ENCODE measurements around the gene HMGCL.
"Not testable (repeated sequence)": the region's sequence is repeated elsewhere in the genome, so short reads cannot be mapped to it uniquely, and the experiment has no call there.

The HMGCL gene

DNA sequence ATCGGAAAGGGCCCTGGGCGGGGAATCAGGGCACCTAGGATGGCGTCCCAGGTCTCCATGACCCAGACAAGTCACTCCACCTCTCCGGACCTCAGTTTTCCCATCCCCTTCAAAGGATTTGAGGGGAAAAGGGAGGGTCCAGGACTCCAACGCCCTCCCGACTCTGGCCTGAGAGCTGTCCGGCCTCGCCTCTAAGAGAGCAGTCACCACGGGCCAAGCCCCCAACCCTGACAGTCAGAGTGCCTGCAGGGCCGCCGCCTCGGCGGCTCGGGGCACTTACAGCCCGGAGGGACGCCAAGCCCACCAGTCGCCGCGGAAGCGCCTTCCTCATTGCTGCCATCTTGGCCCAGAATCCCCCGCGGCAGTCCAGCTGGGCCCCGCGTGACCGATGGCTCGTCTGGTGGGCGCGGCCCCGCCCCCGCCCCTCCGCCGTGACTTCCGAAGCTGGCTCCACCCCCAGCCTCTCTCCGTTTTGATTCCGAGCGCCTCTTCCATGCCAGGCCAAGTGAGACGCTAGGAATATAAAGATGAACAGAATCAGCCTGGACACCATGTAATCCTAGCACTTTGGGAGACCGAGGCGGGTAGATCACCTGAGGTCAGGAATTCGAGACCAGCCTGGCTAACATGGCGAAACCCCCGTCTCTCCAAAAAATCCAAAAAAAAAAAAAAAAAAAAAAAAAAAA lies at the start of gene HMGCL:
Gene HMGCL, minus strand, starts transcription at position 354 of the 686 bp plus-strand sequence. Its CDS starts 14 bp downstream, at position 340.
- TF ChIP-seq ZNF274 (IDR thresholded peaks at IDR 0.05; ENCODE audit: low read depth, low read length): no peak
- H3K4me3 ChIP-seq (ENCODE audit: low read length): peak within 1 kb of the TSS; percentile 82

GRCh38 chr1:23872421-23872820 lies 47.2 kb upstream of the HMGCL start:
- no peak overlapping the region for H3K4me3 ChIP-seq (ENCODE audit: low read length)
- TF ChIP-seq ZNF274 (IDR thresholded peaks at IDR 0.05; ENCODE audit: low read depth, low read length): no peak

DNA sequence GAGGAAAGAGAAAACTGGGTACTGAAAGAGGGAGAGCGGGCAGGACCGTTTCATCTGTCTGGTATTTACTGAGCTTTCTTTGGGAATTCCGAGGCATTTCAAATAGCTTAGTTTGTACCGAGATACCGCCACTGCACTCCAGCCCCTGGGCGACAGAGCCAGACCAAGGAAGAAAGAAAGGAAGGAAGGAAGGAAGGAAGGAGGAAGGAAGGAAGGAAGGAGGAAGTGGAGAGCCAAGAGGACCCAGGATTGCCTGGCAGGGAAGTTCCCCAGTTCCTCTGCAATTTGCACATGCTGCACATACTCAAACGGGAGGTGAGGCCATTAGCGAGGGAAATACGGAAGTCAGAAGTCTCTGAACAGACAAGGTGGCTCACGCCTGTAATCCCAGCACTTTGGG lies 43.8 kb upstream of the HMGCL start:
- TF ChIP-seq ZNF274 (IDR thresholded peaks at IDR 0.05; ENCODE audit: low read depth, low read length): no peak
- H3K4me3 ChIP-seq (ENCODE audit: low read length): no peak overlapping the region; the same call in 1 of the 2 replicates

GRCh38 chr1:23868557-23869016 lies 43.4 kb upstream of the HMGCL start:
- no peak for TF ChIP-seq ZNF274 (IDR thresholded peaks at IDR 0.05; ENCODE audit: low read depth, low read length)
- peak overlapping the region; percentile 34; the same call in 1 of the 2 replicates for H3K4me3 ChIP-seq (ENCODE audit: low read length)

- no peak for TF ChIP-seq ZNF274 (IDR thresholded peaks at IDR 0.05; ENCODE audit: low read depth, low read length)
- peak within 1 kb of the TSS; percentile 86 for H3K4me3 ChIP-seq (ENCODE audit: low read length)
Measured at GRCh38 chr1:23867895-23868556, 42.8 kb upstream of the HMGCL start, which contains the start of gene FUCA1. TSS of gene FUCA1 (minus strand) at chr1:23868290. CDS start at chr1:23868286, 4 bp downstream.

- TF ChIP-seq ZNF274 (IDR thresholded peaks at IDR 0.05; ENCODE audit: low read depth, low read length): no peak
- peak overlapping the region; percentile 86 for H3K4me3 ChIP-seq (ENCODE audit: low read length)
Measured at GRCh38 chr1:23867542-23867894, 42.3 kb upstream of the HMGCL start.

GRCh38 chr1:23865543-23865930 lies 40.3 kb upstream of the HMGCL start:
- no peak for TF ChIP-seq ZNF274 (IDR thresholded peaks at IDR 0.05; ENCODE audit: low read depth, low read length)
- H3K4me3 ChIP-seq (ENCODE audit: low read length): peak overlapping the region; percentile 46; the same call in 1 of the 2 replicates

GRCh38 chr1:23864801-23865542 lies 39.7 kb upstream of the HMGCL start:
- H3K4me3 ChIP-seq (ENCODE audit: low read length): peak overlapping the region; percentile 3; the same call in 1 of the 2 replicates
- TF ChIP-seq ZNF274 (IDR thresholded peaks at IDR 0.05; ENCODE audit: low read depth, low read length): no peak

DNA sequence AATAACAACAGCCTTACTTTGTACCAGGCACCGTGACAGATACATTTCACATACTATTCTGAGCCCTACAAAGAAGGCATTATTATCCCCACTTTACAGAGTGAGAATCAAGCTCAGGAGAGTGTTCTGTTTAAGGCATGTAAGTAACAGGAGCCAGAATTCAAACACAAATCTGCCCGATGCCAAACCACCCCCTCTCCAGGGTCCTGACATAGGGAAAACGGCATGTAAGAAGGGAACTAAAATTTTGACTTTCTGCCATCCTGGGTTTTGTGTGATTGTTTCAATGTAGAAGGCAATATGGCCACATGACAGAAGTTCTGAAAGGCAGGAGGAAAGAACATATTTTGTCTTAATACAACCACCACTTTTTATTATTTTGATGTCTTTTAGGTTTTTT lies 37.4 kb upstream of the HMGCL start:
- no peak overlapping the region for H3K4me3 ChIP-seq (ENCODE audit: low read length)
- no peak for TF ChIP-seq ZNF274 (IDR thresholded peaks at IDR 0.05; ENCODE audit: low read depth, low read length)

- no peak overlapping the region for H3K4me3 ChIP-seq (ENCODE audit: low read length)
- TF ChIP-seq ZNF274 (IDR thresholded peaks at IDR 0.05; ENCODE audit: low read depth, low read length): no peak
Measured at GRCh38 chr1:23854568-23854967, 29.3 kb upstream of the HMGCL start.

DNA sequence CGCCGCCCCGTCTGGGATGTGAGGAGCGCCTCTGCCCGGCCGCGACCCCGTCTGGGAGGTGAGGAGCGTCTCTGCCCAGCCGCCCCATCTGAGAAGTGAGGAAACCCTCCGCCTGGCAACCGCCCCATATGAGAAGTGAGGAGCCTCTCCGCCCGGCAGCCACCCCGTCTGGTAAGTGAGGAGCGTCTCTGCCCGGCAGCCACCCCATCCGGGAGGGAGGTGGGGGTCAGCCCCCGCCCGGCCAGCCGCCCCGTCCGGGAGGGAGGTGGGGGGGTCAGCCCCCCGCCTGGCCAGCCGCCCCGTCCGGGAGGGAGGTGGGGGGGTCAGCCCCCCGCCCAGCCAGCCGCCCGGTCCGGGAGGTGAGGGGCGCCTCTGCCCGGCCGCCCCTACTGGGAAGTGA lies 27.9 kb upstream of the HMGCL start:
- not testable (repeated sequence) for H3K4me3 ChIP-seq (ENCODE audit: low read length)

DNA sequence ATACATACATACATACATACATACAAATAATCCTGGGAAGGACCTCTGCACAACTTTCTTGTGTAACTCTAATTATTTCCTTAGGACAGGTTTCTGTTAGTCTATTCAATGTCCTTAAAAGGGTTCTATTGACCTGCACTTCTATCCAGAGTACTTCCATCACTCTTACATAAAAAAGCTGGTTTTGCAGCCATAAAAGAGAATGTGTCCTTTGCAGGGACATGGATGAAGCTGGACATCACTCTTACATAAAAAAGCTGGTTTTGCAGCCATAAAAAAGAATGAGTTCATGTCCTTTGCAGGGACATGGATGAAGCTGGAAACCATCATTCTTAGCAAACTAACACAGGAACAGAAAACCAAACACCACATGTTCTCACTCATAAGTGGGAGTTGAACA lies 26.2 kb upstream of the HMGCL start:
- not testable (repeated sequence) for H3K4me3 ChIP-seq (ENCODE audit: low read length)

DNA sequence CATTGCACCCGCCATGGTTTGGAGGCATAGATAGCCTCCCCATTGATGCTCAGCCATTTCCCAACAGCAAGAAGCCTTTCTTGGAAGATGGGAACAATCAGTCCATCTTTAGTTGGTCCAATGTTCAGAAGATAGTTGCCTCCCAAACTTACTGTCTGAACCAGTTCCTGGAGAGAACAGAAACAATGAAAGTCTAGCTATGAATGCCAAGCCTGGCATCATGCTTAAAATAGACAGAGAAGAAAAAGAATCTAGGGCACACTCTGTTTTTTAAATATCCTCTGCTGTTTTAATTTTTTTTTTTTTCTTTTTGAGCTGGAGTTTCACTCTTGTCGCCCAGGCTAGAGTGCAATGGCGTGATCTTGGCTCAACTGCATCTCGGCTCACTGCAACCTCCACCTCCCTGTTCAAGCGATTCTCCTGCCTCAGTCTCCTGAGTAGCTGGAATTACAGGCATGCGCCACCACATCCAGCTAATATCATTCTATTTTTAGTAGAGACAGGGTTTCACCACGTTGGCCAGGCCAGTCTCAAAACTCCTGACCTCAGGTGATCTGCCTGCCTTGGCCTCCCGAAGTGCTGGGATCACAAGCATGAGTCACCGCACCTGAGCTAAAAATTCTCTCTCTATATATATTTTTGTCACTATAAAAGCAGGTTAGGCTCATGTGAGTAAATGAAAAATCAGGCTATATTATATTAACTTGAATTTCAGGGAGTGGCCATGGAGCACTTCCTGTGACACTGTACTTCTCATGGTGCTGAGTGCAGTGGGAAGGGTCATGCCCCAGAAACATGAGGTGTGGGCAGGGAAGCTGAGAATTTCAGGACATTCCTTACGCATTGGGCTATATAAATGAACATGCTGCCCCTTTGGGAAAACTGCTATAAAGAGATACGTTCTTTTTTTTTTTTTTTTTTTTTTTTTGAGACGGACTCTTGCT lies 23.7 kb upstream of the HMGCL start:
- no peak overlapping the region for H3K4me3 ChIP-seq (ENCODE audit: low read length)
- no peak for TF ChIP-seq ZNF274 (IDR thresholded peaks at IDR 0.05; ENCODE audit: low read depth, low read length)

DNA sequence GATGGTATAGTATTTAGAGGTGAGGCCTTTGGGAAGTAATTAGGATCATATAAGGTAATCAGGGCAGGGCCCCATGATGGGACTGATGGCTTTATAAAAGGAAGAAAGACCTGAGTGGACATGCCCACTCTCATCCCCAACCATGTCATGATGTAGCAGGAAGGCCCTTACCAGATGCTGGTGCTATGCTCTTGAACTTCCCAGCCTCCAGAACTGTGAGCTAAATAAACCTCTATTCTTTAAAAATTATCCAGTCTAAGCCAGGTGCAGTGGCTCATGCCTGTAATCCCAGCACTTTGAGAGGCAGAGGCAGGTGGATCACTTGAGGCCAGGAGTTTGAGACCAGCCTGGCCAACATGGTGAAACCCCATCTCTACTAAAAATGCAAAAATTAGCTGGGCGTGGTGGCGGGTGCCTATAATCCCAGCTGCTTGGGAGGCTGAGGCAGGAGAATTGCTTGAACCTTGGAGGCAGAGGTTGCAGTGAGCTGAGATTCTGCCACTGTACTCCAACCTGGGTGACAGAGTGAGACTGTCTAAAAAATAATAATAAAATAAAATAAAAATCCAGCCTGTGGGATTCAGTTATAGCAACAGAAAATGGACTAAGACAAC lies 22.4 kb upstream of the HMGCL start:
- not testable (repeated sequence) for H3K4me3 ChIP-seq (ENCODE audit: low read length)

Data from GM08714 (cell line).